A549 (cell line): ENCODE data around the gene CCDC170.

Experiments used
- BHLHE40 ChIP-seq: IDR thresholded peaks from 2 replicates; pipeline ENCODE4 v1.6.1; 2012; ENCODE audit warnings: low read depth, low read length, inconsistent platforms
- CEBPB ChIP-seq, 2 experiments: fragments of >200 bp in 1 of 2; sonication (Bioruptor Twin) in 1 of 2; formaldehyde crosslinking in 1 of 2; IDR thresholded peaks; 2 replicates each; pipeline ENCODE4 v1.6.1; 2012 to 2016
- CTCF ChIP-seq: fragments of >200 bp; sonication (Bioruptor Twin); formaldehyde crosslinking; IDR thresholded peaks from 3 replicates; pipeline ENCODE4 v1.5.1; 2016
- MAFK ChIP-seq: fragments of 450-650 bp; IDR thresholded peaks from 2 replicates; pipeline ENCODE4 v1.6.1; 2014; ENCODE audit not compliant: partially characterized antibody
- MYC ChIP-seq: IDR thresholded peaks from 2 replicates; pipeline ENCODE4 v1.6.1; 2012; ENCODE audit warnings: mild to moderate bottlenecking, inconsistent platforms, low read length, improper control_type of control experiment, borderline replicate concordance
- ZNF302 ChIP-seq: fragments of 250-450 bp; sonication (Bioruptor Pico); IDR thresholded peaks from 2 replicates; pipeline ENCODE4 v1.9.0; 2021; ENCODE audit warnings: inconsistent platforms, mild to moderate bottlenecking, moderate library complexity

- no peak for TF ChIP-seq BHLHE40
- no peak for TF ChIP-seq ZNF302 (CRISPR knock-in tag)
- no peak for TF ChIP-seq CEBPB (IDR thresholded peaks at IDR 0.05)
- TF ChIP-seq CTCF: no peak
- no peak for TF ChIP-seq MYC
- TF ChIP-seq MAFK: no peak
Measured at GRCh38 chr6:151630387-151630786, 136.6 kb downstream of the CCDC170 start.
